NCI-H1105 (cell line): ENCODE results near the gene VIPR2.
"Not testable (repeated sequence)": the region's sequence is repeated elsewhere in the genome, so short reads cannot be mapped to it uniquely, and the experiment has no call there.

Source experiments
- DNase-seq: peaks from one replicate; lab custom pipeline; 2025; lab: John Stamatoyannopoulos, UW

Gene VIPR2, protein sequence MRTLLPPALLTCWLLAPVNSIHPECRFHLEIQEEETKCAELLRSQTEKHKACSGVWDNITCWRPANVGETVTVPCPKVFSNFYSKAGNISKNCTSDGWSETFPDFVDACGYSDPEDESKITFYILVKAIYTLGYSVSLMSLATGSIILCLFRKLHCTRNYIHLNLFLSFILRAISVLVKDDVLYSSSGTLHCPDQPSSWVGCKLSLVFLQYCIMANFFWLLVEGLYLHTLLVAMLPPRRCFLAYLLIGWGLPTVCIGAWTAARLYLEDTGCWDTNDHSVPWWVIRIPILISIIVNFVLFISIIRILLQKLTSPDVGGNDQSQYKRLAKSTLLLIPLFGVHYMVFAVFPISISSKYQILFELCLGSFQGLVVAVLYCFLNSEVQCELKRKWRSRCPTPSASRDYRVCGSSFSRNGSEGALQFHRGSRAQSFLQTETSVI

DNA sequence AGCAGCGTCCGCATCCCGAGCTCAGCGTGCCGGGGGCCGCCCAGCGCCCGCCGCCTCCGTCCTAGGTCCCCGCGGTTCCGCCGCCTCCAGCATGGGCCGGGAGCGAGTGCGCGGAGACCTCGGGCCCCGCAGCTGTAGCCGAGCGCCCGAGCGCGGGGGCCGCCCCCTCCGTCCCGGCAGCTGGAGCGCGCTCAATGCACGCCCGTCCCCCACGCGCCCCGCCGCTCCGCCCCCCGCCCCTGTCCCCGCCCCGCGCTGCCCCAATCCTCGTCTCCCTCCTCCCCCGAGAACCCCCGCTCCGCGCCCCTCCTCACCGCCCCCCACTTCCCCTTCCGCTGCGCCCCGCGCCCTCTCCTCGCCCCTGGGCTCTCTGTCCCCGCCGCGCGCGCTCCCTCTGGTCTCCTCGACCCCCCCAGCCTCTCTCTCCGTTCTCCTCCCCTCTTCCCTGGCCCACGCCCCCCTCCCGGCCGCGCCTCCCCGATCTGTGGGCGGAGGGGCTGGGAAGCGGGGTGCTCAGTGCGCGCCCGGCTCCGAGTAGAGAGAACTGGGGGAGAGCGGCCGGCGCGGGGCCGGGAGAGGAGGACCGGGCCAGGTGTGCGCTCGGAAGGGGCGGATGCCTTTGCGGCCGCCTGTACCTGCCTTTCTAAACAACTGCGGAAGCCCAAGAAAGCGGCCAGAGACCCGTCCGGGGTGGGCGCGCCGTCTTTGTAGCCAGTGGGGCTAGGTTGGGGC, at the start of gene VIPR2:
Gene VIPR2 (minus strand): TSS at position 110 of the 732 bp plus-strand sequence. CDS start 96 bp downstream, at position 14.
- no peak for DNase-seq

DNA sequence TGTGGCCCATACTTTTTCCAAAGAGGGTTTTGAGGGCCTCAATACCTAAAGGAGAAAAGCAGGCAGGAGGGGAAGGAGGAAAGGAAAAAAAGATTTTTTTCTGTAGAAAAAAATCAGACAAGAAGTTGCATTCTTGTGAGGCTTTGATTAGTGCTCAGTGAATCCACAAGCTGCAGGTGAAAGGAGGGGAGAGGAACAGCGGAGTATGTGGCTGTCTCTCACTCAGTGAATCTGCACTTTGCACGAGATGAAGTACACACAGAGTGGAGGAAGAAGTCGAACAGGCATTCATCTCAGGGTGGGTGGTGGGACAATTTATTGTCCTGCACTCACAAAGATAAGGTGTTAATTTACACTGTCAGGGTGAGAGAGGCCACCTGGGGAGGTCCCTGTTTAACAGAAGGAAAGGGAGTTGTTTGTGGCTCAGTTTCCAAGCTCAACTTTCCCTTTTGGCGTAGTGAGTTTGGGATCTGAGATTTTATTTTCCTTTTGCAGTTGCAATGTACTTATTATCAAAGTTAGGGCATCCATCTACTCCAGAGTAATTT, 49.0 kb upstream of the VIPR2 start:
- DNase-seq: no peak

DNA sequence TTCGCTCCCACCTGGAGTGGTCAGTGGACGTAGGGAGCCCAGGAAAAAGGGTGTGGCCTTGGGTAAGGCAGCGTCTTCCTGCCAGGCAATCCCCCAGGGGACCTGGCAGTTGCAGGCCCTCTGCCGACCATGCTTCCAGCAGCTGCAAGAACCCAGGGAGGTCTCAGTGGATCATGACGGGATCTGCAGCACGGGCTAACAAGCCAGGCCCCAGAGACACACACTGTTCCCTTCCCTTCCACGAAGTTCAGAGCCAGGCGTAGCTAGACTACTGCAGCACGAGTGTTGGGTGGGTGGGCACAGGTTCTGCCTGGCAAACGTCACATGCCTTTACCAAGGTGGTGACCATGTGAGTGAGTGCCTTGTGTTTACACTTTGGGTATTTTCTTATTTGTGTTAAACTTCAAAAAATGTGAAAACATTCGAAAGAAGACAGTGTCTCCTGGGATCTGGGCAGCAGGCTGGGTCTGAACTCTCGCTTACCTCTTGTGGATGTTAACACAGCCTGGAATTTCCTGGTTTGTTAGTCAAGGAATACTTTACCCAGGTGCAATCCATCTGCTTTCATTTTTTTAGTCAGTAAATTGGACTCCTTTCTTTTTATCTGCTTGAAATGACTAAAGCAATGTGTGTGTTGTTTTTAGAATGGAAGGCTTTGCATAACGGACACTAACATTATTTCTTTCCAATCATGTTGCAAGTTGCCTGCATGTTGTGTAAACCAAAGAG, 48.2 kb upstream of the VIPR2 start:
- DNase-seq: no peak

DNA sequence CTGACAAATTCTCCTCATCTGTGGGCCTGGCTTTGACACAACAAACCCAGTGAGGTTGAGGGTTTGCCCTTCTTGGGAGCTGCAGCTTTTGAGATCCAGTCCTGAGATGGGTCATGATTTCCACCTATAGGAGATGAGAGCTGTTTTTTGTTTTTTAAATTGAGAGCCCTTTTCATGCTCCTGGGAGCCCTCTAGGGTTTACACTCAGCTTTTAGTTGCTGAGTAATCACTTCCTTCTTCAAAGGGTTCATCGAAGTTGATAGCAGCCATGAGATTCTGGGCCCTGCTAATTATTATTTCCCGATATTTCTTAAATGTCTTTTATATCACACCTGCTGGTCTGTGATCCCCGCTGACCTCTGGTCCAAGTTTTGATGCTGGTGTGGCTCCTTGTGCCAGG, 47.3 kb upstream of the VIPR2 start:
- no peak for DNase-seq

DNA sequence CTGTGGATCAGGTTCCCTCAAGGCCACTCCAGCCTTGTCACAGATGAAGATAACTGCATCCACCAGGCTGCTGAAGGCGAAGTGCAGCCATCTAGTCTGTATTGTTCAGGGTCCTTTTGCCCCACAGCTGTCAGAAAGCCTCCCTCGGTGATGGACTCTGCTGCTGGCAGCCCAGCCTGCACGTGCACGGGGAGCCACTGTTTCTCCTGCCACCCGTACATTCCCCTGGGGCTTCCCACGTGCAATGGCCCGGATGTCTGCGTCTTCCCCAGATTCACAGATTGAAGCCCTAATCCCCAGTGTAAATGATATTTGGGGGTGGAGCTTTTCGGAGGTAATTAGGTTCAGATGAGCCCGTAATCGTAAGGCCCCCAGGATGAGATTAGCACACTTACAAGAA, 46.6 kb upstream of the VIPR2 start:
- DNase-seq: no peak

DNA sequence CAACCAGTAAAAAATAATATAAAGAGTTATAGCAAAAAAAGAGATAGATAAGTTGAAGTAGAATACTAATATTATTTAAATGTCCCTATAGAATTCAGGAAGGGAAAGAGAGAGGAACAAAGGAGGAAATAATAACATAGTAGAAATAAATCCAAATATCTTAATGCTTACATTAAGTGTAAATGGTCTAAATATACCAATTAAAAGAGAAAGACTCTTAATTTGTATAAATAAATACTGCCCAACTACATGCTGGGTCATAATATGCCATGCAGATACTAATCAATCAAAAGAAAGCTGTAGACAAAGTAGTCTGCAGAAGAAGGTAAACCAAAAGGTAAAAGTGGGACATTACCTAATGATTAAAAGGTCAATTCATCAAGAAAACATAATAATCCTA, 43.3 kb upstream of the VIPR2 start:
- no peak for DNase-seq

DNA sequence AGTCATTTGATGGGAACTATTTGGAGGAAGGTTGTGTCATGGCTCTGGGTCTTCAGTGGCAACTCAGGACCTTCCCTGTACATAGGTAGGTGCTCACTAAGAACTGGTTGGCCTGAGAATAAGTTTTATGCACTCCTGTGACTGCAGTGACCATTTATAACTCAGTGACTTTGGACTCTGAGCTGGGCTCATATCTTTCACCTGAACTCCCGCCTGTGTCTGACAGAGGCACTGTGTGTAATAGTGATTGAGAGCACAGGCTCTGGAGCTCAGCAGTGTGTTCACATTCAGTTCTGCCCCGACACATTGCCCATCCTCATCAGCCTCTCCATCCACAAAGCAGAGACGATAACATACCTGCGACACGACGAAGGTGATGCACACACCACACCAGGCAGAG, 34.6 kb upstream of the VIPR2 start:
- no peak for DNase-seq

DNA sequence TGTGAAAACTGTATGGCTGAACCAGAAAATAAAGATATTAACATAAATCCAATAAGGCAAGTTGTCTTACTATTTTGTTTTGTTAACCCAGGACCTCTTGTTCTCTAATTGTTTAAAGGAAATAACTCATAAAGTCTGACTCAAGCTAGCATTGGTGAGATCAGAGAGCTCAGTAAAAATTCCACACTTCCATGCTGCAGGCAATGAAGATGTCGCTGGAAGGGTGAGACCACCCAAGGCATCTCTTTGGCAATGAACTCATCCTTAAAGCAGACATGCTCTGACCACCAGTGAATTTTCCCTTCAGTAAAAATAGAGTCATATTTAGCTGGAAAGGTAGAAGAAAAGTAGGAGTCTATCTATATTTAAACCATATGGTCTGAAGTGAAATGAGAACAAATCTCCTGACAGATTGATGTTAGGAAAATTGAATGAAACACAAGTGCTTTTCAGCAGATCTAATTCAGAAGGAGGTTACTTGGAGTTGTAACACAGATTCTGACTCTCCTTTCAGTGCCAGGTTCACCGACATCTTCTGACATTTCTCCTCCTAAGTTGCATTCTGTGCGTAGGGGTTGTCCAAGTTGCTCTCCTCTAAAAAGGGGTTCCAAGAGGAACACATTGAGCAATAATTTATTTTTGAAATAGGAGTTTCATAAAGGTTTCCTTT, 32.8 kb upstream of the VIPR2 start:
- no peak for DNase-seq

DNA sequence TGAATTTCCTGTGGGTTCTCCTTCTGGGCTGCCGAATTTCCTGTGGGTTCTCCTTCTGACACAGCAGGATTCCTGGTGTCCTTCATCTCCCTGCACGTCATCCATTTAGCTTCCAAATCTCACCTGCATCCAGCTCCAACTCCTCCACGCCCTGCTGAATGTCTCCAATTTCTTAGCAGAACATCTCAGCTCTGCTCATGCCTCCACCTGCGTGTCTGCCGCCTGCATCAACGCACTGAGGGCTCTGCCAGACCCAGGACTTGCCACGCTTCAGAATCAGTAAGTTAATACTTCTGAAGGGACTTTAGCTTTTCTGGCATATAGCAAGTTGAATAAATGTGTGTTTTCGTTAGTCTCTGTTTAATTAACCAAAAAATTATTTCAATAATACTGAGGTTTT, 31.1 kb upstream of the VIPR2 start:
- no peak for DNase-seq

DNA sequence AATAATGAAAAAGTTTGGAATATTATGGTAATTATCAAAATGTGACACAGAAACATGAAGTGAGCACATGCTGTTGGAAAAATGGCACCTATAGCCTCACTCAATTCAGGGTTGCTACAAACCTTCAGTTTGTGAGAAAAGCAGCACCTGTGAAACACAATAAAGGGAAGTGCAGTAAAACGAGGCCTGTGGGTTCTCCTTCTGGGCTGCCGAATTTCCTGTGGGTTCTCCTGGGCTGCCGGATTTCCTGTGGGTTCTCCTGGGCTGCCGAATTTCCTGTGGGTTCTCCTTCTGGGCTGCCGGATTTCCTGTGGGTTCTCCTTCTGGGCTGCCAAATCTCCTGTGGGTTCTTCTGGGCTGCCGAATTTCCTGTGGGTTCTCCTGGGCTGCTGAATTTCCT, 30.4 kb upstream of the VIPR2 start:
- not testable (repeated sequence) for DNase-seq

DNA sequence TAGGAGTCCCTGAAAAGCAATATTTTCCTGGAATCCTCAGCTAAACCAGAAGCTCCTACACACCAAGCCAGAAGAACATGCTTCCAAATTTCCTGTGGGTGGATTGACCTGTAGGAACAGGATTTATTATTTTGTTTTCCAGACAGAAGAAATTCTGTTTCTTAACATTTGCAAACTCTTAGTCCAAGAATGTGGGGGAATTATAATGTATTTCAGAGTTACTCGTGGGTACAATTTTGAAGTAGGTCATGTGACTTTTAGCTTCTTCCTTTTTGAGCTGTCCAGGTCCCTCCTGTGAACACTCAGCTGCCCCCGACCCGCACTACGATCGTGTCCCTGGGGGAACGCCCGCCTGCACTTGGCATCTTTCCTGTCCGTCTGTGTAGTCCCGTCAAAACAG, 27.7 kb upstream of the VIPR2 start:
- DNase-seq: no peak

DNA sequence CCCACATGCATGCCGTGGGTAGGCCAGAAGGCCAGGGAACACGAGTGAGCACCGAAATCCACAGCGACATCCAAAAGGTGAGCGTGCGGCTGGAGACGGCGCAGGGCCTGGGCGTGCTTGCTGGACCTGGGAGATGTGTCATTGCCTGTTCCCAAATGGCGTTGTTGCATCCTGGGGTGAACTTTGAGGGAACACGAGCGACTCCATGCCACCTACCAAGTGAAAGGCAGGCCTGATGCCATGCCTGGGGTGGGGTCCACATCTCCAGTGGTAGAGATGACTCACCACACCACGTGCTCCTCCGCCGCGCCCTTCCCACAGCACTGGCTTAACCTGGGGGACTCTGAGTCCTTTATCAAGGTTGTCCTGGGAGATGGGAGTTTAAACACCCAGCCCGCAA, 24.7 kb upstream of the VIPR2 start:
- no peak for DNase-seq

DNA sequence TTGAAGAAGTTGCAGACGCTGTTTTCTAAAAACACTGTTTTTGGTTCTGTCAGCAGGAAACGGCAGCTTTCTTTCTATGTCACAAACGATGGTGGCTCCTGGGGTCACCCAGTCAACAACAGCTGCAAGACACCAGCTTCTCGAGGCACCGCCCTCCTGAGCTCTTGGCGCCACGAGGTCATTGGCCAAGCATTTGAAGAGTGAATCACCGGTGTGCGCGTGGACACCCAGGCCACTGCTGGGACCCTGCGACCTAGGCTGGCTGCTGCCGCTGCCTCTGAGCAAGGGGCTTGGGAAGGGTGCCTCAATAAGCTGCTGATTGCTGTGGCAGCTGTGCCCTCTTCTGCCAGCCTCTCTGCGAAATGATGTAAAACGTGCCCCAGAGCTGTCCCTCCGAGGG, 22.5 kb upstream of the VIPR2 start:
- DNase-seq: no peak

DNA sequence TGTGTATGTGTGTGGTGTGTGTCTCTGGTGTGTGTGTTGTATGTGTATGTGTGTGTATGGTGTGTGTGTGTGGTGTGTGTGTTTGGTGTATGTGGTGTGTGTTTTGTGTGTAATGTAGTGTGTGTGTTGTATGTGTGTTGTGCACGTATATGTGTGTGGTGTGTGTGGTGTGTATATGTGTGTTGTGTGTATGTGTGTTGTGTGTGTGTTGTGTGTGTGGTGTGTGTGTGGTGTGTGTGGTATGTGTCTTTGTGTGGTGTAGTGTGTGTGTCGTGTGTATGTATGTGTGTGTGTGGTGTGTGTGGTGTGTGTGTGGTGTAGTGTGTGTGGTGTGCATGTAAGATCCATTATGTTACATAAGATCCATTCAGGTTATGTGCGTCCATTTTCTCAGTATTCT, 21.9 kb upstream of the VIPR2 start:
- no peak for DNase-seq

DNA sequence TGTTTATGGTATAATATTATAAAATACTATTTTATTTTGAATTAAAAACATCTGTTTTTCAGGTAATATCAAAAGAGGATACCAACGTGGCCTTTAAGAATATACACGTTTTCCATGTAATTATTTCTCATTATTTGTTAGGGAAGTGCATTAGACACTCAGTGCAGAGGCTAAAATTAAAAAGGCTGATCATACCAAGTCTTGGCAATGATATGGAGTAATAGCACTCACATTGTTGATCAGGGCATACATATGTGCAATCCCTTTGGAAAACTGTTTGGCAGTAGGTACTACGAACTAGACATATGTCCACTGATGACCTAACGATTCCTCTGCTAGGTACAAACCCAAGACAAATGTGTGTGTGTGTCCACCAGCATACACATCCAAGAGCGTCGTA, 20.7 kb upstream of the VIPR2 start:
- no peak for DNase-seq

DNA sequence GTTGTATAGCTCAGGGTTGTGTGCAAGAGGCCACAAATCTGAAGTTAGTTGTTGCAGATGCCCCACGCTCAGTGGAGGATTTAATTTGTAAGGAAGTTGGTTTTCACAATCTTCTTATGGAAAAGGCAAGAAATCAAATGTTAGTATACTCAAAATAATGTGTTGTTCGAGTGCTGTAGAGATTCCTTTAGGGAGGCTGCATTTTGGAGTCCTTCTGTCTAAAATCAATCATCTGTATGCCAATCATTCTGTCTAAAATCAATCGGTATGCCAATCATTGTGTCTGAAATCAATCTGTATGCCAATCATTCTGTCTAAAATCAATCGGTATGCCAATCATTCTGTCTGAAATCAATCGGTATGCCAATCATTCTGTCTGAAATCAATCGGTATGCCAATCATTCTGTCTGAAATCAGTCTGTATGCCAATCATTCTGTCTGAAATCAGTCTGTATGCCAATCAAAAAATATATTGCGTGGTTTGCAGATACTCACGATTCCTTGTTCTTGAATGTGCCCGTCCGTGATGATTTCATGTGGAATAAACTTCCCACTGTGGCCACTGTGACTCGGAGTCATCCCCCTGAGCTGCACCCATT, 19.1 kb upstream of the VIPR2 start:
- not testable (repeated sequence) for DNase-seq

DNA sequence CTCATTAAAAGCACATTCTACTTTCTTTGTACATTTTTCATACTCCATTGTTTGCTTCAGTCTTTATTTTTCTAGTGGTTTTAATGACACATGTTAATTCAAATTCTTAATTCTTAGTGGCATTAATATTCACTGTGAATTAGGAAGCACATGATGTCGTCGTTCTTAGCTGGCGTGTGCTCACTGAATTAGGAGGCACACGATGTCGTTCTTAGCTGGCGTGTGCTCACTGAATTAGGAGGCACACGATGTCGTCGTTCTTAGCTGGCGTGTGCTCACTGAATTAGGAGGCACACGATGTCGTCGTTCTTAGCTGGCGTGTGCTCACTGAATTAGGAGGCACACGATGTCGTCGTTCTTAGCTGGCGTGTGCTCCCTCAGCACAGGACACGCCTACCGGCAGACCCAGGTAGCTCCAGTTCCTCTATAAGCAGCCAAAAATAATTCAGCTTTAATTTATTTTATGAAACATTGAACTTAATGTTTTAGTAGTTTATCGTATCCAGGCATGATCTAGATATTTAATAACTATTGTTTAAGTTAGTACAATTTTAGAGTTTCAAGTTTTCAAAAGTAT, 17.5 kb upstream of the VIPR2 start:
- not testable (repeated sequence) for DNase-seq

DNA sequence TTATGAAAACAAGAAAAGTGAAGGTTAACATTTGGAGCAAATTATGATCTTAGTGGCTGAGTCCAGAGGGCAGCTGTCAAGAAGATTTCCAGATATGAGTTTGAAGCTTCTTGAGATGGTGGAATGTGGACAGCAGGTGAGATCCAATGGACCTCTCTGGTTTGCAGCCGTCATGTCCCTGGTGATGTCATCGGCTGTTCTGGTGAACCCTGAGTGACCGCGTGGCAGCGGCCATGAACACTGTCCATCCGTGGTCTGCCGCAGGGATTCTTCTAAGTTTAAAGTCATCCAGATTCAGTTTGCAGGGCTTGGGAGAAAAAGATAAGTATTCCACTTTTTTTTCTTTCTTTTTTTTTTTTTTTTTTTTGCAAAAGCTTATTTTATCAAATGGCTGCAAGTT, 15.8 kb upstream of the VIPR2 start:
- DNase-seq: no peak

DNA sequence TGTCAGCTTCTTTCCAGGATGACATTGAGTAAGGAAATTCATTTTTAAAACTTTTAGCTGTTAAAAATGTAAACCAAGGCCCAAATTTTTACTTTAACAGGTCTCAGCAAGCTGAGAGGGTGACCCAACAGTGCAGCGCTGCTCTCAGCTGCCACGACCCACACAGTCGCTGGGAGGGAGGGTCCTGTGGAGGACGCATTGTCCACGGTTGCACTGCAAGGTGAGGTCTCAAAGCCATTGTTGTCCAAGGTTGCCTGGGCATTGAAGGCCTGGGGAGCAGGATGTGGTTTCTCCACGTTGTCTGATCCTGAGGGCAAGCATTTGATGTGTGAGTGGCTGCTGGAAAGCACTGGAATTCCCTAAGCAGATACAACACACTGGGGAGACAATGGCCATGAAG, 15.1 kb upstream of the VIPR2 start:
- DNase-seq: no peak

DNA sequence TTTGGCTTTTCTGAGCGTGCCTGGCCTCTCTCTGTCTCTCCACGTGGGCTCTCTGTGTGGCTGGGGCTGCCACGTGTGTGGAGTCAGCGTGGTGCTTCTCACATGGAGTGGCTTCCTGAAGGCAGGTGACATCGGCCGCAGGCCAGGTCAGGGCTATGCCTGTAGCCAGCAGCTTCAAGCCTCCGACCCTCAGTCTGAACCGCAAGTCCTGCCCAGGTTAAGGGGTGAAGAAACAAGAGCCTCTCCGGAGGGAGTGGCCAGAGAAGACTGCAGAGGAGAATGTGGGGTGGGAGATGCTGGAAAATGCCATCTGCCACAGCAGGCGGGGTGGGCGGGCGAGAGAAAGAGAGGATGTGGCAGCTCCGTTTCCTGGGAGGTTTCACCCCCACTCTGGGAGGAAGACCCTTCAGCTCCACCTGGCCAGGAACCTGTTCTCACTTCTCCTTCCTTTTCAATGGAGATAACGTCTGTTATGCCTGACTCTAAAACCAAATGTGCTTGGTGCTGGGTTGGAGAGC, 14.3 kb upstream of the VIPR2 start:
- DNase-seq: no peak
